ENCODE data around the gene SLC66A2.

DNA sequence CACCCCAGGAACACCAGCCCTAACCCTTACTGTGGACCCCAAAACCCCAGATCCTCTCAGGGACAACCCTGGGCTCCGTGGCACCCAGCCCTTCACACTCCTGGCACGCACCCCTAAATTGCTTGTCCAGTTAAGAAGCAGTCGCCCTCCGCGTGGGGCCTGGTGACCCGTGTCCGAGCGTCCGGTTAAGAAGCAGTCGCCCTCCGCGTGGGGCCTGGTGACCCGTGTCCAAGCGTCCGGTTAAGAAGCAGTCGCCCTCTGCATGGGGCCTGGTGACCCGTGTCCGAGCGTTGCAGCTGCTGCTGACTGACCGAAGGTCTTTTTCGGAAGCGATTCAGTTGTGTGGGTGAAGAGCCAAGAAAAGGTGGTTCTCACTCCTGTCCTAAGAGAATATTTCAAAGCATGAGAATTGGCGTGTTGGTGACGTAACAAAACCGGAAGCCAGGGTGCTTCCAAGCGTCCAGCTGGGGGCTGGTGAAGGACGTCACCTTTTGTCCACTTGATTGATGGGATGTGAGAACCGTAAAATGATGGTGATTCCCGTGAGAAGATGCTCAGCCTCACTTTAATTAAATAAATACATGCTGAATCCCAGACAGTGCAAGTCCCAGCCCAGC is 83.2 kb downstream of the SLC66A2 start:
- no peak for TF ChIP-seq CTCF (IDR thresholded peaks at IDR 0.05)
- no peak for TF ChIP-seq POLR2A (IDR thresholded peaks at IDR 0.05)
